Fibroblast of skin of right quadriceps (primary cell): ENCODE results near the gene EYS.
A peak's percentile ranks its signal among the peaks of the same experiment; 100 is the strongest.
"Not testable (repeated sequence)": the region's sequence is repeated elsewhere in the genome, so short reads cannot be mapped to it uniquely, and the experiment has no call there.

ENCODE experiments used
- DNase-seq: peaks from one replicate; pipeline ENCODE4 v3.0.0-alpha.2; 2013

Gene EYS

GRCh38 chr6:63862486-63863198 lies 1844.4 kb downstream of the EYS start:
- DNase-seq: no peak

DNA sequence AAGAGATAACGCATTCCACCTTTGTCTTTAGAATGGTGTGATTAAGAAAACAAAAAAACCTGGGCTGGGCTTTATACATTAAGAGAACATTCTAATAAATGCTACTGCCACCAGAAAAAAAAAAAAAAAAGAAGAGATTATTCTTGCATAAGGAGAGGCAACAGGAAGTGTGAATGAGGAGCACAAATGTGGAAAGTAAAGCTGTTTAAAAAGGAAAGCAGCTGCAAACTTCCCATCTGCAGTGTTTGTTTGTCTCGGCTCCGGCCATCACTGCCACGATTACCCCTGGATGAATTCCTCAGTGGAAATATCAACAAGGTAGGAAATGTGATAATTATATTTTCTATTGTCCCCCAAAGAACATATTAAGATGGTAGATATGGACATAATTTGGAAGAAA lies 1847.5 kb downstream of the EYS start:
- no peak for DNase-seq

DNA sequence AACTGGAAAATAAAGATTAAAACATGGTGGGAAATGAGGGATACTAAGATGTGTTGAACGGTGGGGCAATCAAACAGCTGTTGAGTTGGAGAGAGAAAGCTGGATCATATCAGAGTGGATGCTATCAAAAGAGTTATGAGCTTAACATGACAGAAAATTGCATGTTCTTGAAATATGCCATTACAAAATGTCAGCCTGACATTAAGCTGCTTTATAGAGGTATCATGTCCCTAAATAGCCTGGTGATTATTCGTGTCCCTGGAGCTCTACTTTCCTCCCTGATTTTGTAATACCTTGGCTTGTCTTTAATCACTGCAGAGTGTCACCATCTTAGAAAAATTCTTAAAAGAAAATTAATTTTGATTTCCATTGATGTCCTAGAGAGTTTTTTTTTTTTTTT lies 1848.3 kb downstream of the EYS start:
- DNase-seq: no peak

GRCh38 chr6:63856271-63856670 lies 1850.8 kb downstream of the EYS start:
- no peak for DNase-seq

DNA sequence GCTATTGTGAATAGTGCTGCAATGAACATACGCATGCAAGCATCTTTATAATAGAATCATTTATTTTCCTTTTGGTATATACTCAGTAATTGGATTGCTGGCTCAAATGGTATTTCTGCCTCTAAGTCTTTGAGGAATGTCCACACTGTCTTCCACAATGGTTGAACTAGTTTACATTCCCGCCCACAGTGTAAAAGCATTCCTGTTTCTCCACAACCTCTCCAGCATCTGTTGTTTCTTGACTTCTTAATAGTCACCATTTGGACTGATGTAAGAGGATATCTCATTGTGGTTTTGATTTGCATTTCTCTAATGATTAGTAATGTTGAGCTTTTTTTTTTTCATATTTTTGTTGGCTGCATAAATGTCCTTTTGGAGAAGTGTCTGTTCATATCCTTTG lies 1862.7 kb downstream of the EYS start:
- peak; percentile 27 for DNase-seq

GRCh38 chr6:63839485-63839884 lies 1867.5 kb downstream of the EYS start:
- no peak for DNase-seq

GRCh38 chr6:63828678-63829077 lies 1878.3 kb downstream of the EYS start:
- DNase-seq: not testable (repeated sequence)

DNA sequence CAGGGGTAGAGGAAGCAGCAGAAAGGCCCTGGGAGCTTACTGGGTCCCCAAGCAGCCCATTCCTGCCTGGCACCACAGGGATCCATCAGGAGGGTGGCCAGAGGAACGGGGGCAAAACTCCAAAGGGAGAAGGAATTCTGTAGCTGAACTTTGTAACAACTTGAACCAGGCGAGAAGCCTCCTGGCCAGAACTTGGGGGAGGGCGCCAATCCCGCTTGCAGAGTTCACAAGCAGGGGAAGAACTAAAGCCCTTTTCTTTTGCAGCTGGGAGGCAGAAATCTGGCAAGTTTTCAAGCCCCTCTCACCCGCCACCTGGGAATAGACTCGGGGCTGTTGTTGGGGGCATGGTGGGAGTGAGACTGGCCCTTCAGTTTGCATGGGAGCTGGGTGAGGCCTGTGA lies 1882.3 kb downstream of the EYS start:
- no peak for DNase-seq

DNA sequence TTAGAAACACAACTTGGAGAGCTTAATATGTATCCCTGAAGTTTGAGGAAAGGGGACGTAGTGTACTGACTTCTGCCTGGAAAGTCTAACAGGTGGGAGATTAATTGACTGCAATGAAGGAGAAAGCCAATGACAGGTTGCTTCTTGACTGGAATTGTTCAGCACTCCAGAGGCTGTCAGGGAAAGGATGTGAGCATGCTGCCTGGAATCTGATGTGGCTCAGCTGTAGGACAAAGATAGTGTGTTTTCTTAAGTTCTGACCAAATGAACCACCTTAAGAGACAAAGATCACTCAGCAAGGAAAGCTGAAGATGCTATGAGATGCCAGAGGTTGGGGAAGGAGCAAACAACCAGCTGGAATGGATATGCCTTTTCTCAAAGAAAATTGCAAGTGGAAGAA lies 1885.6 kb downstream of the EYS start:
- no peak for DNase-seq

- no peak for DNase-seq
These were observed 1887.2 kb downstream of the EYS start for GRCh38 chr6:63819831-63820230.

DNA sequence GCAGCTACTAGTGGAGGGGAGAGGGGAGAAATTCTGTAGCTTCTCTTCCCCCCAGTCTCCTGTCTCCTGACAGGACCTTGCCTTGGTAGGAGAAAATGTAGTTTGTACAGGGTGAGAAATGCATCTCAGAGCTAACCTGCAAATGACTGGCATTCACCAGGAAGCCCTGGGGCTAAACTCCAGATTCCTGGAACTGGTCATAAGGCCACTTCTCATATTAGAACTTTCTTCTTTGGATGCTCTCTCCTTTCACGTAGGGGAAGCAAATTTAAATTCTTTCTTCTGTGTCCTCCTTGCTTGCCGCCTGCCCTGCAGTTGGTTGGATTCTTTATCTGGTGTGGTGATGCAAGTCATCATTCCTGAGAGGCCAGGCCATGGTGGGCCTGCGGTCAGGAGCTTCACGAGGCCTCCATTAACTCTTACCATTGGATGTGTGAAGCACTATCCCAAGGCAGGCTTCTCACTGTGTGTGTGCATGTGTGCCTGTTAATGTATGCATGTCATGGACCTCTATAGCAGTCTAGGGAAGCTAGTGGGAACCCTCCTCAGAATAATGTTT lies 1889.5 kb downstream of the EYS start:
- no peak for DNase-seq

DNA sequence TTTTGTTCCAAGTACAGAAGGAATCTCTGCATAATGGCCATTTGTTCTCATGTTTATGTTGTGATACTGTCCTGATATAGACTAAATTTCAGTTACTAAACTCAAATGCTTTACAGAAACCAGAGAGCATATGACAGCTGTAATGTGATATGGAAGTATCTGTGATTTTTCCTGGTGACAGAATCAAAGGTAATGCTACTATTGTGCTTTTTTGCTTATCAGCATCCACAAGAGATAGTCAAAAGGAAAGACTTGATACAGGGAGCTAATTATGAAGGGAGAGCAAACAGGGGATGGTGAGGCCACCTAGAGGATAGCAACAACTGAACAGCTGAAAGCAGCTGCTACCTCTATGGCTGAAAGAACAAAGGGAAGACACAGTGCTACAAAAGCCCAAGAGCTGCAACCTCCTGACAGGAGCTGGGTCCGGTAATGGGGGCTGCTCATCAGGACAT lies 1890.0 kb downstream of the EYS start:
- DNase-seq: no peak

GRCh38 chr6:63816401-63816981 lies 1890.5 kb downstream of the EYS start:
- DNase-seq: no peak

- DNase-seq: no peak
These were observed 1892.6 kb downstream of the EYS start for GRCh38 chr6:63814459-63814858.

DNA sequence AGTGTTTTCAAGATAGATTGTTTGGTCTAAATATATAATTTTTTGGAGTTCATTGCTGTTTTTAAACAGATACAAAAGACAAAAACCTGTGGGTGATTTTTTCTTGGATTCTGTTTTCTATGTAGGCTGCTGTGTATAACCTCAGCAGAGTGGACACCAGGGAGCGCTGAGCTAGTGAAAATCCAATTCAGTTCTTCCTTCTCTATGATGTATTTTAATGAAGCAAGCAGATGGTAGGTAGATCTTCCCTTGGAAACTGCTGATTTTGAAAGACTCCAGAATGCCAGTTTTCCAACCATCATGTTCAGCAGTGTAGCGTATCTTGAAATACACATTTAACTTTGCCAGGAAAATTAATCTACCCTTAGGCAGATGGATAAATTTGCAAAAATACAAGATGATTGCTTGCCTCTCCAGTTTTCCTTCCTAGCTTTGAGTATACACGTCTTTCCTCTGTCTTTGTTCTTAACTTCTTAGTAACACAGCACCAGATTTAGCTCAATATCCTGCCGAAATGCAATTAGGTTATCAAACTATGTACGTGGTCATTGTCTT lies 1893.4 kb downstream of the EYS start:
- DNase-seq: no peak

GRCh38 chr6:63808576-63808975 lies 1898.5 kb downstream of the EYS start:
- no peak for DNase-seq

DNA sequence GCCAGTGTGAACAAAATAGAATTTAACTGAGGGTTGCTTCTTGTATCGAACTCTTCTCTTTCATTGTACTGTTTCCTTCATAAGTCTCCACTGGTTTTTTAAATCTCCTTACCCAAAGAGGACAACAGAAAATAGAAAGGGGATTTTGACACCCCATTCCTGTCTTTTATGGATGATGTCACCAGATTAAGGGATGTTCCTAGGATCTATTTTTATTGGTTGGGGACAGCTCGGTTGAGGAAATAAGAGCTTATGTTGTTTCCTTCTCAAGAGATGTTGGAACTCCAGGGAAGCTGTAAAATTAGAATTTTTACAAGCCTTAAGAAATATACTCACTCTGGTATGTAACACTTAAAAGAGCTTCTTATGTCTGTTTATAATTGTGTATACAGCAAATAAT lies 1900.0 kb downstream of the EYS start:
- no peak for DNase-seq

DNA sequence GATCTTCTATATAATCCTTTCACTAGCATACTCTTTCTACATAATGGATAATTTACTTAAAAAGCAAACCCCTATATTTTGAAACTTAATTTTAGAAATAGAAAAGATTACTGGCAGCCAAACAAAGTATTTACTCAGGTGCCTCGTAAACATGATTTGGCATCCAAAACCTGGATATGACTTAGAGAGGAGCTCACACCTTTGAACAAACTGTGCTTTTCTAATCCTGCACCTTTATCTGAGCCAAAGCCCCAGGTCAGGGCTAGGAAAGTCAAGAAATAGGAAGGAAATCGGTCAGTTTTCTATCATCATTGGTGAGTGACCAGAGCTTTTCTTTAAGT lies 1900.5 kb downstream of the EYS start:
- no peak for DNase-seq

- DNase-seq: peak; percentile 86
These were observed 1901.0 kb downstream of the EYS start for GRCh38 chr6:63805808-63806572.

- no peak for DNase-seq
These were observed 1901.7 kb downstream of the EYS start for GRCh38 chr6:63805345-63805744.

DNA sequence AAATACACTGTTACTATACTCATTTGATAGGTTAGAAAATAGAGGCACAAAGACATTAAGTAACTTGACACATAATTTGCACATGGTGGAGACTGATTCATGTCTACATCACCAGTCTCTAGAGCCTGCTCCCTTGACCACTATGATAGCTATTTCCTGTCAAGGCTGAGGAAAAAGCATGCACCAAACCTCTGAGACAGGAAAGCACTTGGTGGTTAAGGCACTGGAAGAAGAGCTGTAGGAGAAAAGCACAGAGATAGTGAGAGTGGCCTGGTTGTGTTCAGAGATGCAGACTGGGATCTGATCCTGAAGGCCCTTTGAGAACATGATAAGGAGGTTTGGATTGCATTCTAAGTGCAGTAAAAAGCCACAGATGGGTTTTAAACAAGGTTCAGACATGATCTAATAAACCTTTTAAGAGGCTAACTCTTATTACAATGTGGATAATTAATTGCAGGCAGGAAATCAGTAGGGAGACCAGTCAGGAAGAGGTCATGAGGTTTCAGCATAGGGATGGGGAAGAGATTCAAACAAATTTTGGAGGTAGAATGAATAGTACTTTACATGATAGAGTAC lies 1902.6 kb downstream of the EYS start:
- DNase-seq: peak; percentile 94

DNA sequence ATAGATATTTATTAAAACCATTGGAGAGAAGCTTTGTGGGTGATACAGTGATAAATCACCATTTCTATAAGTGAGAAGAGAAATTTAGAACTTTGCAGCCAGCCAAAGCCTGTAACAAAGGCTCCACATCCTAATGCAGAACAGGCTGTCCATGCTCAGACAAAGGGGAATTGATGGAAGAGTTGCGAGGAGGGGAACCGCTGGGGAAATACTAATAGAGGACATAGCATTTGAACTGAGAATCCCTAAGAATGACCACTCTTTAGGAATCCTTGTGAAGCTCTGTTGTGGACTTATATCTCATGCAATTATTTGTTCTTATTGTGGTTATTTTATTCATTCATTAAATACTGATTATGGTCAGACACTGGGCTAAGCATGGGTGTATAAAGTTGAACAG lies 1903.7 kb downstream of the EYS start:
- DNase-seq: no peak

DNA sequence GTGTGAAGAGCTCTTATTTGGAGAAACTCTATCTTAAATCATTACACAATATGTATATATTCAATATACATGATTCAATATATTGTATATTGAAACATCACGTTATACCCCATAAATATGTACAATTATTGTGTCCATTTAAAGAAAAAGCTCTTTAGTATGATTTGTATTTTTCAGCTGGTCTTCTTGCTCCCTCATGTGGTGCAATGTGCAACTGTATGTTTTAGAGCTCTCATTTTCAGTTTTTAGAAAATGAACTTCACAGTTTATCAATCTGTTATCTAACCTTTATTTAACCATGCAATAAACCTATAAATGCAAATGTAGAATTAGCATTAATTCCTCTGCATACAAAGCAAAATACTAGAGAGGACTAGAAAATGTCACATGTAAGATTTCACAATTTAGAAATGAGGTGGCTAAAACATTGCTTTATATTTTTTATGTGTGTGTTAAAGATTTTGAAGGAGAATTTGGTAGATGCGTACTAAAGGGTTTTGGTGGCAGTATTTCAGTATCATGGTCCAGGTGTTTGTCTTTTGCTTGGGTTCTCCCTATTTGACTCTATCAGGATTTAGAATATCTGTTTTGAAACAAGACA lies 1904.3 kb downstream of the EYS start:
- DNase-seq: peak; percentile 34
